Mesodermal cell (in vitro differentiated cells): ENCODE results near the gene DLD. TPM values are rescaled to one million over a fixed set of nuclear protein-coding genes. Genes with fewer than 3 reads are reported as not detected.
A peak's percentile ranks its signal among the peaks of the same experiment; 100 is the strongest.
"Not testable (repeated sequence)": the region's sequence is repeated elsewhere in the genome, so short reads cannot be mapped to it uniquely, and the experiment has no call there.

Source experiments
- H3K27ac ChIP-seq: 2 replicates; pipeline ENCODE4 v1.7.0; 2013; ENCODE audit warnings: mild to moderate bottlenecking, low read depth, low read length, moderate library complexity; ENCODE audit not compliant: severe bottlenecking
- H3K36me3 ChIP-seq: 2 replicates; pipeline ENCODE4 v1.7.1; 2013; ENCODE audit warnings: mild to moderate bottlenecking, low read length, moderate library complexity; ENCODE audit not compliant: control insufficient read depth, insufficient read depth
- H3K4me1 ChIP-seq: one replicate; pipeline ENCODE4 v1.7.1; 2013; ENCODE audit warnings: mild to moderate bottlenecking, low read length; ENCODE audit not compliant: insufficient read depth, control insufficient read depth, poor library complexity, severe bottlenecking
- H3K4me3 ChIP-seq: 2 replicates; pipeline ENCODE4 v1.7.0; 2013; ENCODE audit warnings: low read length, control low read depth, mild to moderate bottlenecking; ENCODE audit not compliant: insufficient read depth, poor library complexity, severe bottlenecking; ENCODE audit errors: extremely low read depth
- H3K9me3 ChIP-seq: 2 replicates; pipeline ENCODE4 v1.7.1; 2013; ENCODE audit warnings: mild to moderate bottlenecking, low read length, moderate library complexity; ENCODE audit not compliant: control insufficient read depth
- WGBS, 2 experiments: methylation state at CpG; one replicate each; pipeline ENCODE4 v1.1.5; 2013; ENCODE audit warnings: missing lambda C conversion rate in 2 of 2; ENCODE audit not compliant: insufficient coverage in 2 of 2; 5-methylcytosine and 5-hydroxymethylcytosine counted together
- polyA plus RNA-seq, 2 experiments: library from polyadenylated mRNA; stranded (reverse); fragments of 50-300 nt; gene quantifications; one replicate each; pipeline ENCODE4 v1.2.3, GENCODE V29; 2013

Gene DLD, protein sequence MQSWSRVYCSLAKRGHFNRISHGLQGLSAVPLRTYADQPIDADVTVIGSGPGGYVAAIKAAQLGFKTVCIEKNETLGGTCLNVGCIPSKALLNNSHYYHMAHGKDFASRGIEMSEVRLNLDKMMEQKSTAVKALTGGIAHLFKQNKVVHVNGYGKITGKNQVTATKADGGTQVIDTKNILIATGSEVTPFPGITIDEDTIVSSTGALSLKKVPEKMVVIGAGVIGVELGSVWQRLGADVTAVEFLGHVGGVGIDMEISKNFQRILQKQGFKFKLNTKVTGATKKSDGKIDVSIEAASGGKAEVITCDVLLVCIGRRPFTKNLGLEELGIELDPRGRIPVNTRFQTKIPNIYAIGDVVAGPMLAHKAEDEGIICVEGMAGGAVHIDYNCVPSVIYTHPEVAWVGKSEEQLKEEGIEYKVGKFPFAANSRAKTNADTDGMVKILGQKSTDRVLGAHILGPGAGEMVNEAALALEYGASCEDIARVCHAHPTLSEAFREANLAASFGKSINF
- 79.0 TPM for polyA plus RNA-seq (2013, experiment 1 of 2)
- 80.7 TPM for polyA plus RNA-seq (2013, experiment 2 of 2)

DNA sequence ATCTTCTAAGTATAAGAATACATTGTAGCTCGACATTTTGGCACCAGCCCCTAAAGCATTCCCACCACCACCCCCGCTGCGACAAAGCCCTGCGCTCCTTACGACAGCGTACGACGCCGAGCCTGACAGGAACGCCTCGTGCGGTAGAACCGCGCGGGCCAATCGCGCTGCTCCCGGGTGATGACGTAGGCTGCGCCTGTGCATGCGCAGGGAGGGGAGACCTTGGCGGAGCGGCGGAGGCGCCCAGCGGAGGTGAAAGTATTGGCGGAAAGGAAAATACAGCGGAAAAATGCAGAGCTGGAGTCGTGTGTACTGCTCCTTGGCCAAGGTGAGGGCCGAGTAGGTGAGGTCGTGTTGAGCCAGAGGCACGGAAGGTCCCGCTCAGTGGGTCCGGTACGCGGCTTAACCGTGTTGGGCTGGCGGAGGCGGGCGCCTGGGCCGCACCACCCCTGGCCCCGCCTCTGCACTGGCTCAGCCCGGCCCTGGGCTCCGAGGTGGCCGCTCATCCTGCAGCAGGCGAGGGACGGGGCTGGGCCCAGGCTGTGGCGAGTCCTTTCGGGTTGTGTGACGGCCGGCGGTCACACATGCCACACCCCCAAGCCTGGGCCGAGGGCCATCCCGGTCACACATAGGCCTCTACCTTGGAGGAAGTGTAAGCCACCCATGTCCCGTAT, at the start of gene DLD:
Gene DLD (plus strand): TSS at position 222 of the 674 bp plus-strand sequence. CDS start 68 bp downstream, at position 290.
- peaks cover 30% of the 10 kb centered on the region for H3K36me3 ChIP-seq
- peaks cover 8% of the 10 kb centered on the region for H3K4me1 ChIP-seq
- peak within 1 kb of the TSS; percentile 53 for H3K4me3 ChIP-seq
- peak within 1 kb of the TSS; percentile 94 for H3K27ac ChIP-seq
- no peaks in the 10 kb centered on the region for H3K9me3 ChIP-seq
- WGBS, 2 experiments, result 0 to 1% methylated on average over 30 to 45 of the region's 55 CpGs

DNA sequence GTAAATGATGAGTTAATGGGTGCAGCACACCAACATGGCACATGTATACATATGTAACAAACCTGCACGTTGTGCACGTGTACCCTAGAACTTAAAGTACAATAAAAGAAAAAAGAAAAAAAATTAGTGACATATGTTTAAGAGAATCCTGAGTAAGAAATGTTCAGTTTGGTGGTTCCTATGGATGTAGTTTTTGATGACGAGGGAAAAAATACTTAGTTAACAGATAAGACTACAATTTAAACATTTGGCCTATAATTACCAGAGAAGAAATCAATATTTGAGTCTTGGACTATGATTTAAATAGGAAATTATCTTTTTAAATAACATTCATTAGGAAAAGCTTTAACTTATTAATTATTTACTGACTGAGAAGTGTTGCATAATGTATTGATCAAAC, 48.8 kb upstream of the DLD start:
- Histone ChIP-seq H3K27ac (no peak overlapping the region), H3K9me3 (no peaks in the 10 kb centered on the region), H3K36me3 (no peaks in the 10 kb centered on the region), H3K4me1 (no peaks in the 10 kb centered on the region), H3K4me3 (no peak overlapping the region)
- no CpG with 5 or more reads among the region's 3 CpGs for WGBS, 2 experiments

DNA sequence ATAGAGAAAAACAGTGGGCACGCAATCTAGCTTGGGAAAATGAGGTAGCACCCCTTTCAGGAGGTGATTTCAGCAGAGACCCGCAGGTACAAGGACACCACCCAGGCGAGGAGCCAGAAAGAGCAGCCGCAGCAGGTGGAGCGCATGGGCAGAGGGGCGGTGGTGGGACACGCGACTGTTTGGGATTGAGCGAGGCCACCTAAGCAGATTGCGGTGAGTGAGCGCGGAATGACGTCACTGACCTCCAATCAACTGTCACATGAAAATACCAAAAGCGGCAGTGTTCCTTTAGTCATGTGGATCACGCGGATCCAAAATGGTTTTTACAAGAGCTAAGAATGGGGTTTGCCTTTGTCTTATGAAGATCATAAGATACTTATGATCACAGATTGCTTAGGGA, 47.8 kb upstream of the DLD start:
- Histone ChIP-seq H3K27ac (no peak overlapping the region), H3K4me3 (no peak overlapping the region), H3K9me3 (no peaks in the 10 kb centered on the region), H3K4me1 (no peaks in the 10 kb centered on the region), H3K36me3 (no peaks in the 10 kb centered on the region)
- 91 to 92% methylated on average over 13 to 16 of the region's 16 CpGs for WGBS, 2 experiments

DNA sequence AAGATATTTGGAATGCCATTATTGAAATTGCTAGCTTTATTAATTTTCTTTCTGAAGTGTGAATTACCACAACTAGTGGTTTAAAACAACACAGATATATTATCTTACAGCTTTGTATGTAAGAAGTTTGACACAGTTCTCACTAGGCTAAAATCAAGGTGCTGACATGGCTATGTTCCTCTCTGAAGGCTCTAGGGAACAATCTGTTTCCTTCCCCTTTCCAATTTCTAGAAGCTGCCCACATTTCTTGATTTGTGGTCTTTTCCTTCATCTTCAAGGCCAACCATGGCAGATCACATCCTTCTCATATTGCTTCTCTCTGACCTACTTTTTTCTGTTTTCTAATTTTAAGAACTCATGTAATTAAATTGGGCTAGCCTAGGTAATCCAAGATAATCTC, 44.7 kb upstream of the DLD start:
- Histone ChIP-seq H3K36me3 (no peaks in the 10 kb centered on the region), H3K4me3 (no peak overlapping the region), H3K27ac (no peak overlapping the region), H3K9me3 (no peaks in the 10 kb centered on the region), H3K4me1 (no peaks in the 10 kb centered on the region)

DNA sequence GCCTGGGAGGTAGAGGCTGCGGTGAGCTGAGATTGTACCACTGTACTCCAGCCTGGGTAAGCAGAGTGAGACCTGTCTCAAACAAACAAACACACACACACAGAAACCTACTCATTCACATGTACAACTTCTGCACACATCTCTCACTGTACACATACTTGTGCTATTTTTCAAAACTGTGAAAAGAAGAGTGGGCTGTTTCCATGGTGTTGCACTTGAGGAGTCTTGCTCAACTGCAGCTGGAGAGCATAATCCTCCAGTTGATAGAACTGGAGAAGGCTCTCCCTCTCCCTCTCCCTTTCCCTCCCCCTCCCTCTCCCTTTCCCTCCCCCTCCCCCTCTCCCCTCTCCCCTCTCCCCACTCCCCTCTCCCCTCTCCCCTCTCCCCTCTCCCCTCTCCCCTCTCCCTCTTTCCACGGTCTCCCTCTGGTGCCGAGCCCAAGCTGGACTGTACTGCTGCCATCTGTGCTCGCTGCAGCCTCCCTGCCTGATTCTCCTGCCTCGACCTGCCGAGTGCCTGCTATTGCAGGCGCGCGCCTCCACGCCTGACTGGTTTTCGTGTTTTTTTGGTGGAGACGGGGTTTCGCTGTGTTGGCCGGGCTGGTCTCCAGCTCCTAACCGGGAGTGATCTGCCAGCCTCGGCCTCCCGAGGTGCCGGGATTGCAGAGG, 43.7 kb upstream of the DLD start:
- H3K4me3 ChIP-seq, result no peak overlapping the region
- H3K4me1 ChIP-seq, result no peaks in the 10 kb centered on the region
- H3K9me3 ChIP-seq, result no peaks in the 10 kb centered on the region
- H3K27ac ChIP-seq, result no peak overlapping the region
- no peaks in the 10 kb centered on the region for H3K36me3 ChIP-seq
- WGBS, 2 experiments, result 80 to 100% methylated on average over 3 to 9 of the region's 18 CpGs

DNA sequence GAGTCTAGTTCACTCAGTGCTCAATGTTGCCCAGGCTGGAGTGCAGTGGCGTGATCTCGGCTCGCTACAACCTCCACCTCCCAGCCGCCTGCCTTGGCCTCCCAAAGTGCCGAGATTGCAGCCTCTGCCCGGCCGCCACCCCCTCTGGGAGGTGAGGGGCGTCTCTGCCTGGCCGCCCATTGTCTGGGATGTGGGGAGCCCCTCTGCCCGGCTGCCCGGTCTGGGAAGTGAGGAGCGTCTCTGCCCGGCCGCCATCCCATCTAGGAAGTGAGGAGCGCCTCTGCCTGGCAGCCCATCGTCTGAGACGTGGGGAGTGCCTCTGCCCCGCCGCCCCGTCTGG, 43.2 kb upstream of the DLD start:
- H3K27ac ChIP-seq, H3K4me3 ChIP-seq, H3K9me3 ChIP-seq, H3K36me3 ChIP-seq, H3K4me1 ChIP-seq: not testable (repeated sequence)
- 89 to 97% methylated on average over 3 to 7 of the region's 20 CpGs for WGBS, 2 experiments

DNA sequence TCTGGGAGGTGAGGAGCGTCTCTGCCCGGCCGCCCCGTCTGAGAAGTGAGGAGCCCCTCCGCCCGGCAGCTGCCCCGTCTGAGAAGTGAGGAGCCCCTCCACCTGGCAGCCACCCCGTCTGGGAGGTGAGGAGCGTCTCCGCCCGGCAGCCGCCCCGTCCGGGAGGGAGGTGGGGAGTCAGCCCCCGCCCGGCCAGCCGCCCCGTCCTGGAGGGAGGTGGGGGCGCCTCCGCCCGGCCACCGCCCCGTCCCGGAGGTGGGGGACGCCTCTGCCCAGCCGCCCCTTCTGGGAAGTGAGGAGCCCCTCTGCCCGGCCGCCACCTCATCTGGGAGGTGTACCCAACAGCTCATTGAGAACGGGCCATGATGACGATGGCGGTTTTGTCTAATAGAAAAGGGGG, 42.8 kb upstream of the DLD start:
- H3K36me3 ChIP-seq, H3K4me1 ChIP-seq, H3K4me3 ChIP-seq, H3K9me3 ChIP-seq, H3K27ac ChIP-seq: not testable (repeated sequence)
- WGBS, 2 experiments, result 96 to 98% methylated on average over 6 to 21 of the region's 31 CpGs

DNA sequence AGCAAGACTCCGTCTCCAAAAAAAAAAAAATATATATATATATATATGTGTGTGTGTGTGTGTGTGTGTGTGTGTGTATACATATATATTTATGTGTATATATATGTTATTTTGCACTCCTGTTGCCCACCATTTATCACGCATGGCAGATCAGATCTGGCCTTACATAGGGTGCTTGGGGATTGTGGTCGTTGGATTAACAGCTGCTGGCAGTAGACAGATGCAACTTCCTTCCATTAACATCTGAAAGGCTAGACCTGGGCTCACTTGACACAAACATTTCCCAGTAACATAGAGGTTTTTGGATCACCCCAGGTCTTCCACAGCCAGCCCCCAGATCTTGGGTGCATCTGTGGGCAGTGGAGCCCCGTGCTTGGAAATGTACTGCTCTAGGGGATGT, 40.8 kb upstream of the DLD start:
- Histone ChIP-seq H3K27ac (no peak overlapping the region), H3K4me3 (no peak overlapping the region), H3K36me3 (no peaks in the 10 kb centered on the region), H3K9me3 (no peaks in the 10 kb centered on the region), H3K4me1 (no peaks in the 10 kb centered on the region)
- WGBS, 2 experiments, result 80 to 100% methylated on average over 2 to 3 of the region's 4 CpGs

DNA sequence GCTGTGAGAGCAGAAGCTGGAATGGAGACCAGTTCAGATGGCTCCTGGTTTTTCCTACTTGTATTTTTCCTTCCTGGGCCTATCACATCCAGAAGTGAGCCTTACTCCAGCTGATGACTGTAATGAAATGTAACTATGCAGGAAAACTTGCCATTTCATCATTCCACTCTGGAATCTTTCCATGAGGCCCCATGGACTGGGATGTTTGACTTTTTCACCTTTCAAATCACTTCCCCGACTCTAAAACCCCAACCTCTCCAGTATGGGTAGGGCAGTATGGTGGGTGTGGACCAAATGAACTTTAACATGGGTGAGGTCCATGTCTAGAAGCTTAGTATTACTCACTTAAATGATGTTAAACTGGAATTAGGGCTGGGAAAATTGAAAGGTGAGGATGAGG, 40.3 kb upstream of the DLD start:
- no peak overlapping the region for H3K27ac ChIP-seq
- H3K9me3 ChIP-seq, result no peaks in the 10 kb centered on the region
- H3K36me3 ChIP-seq, result no peaks in the 10 kb centered on the region
- H3K4me1 ChIP-seq, result no peaks in the 10 kb centered on the region
- H3K4me3 ChIP-seq, result no peak overlapping the region
- no CpG with 5 or more reads among the region's 1 CpG for WGBS, 2 experiments

DNA sequence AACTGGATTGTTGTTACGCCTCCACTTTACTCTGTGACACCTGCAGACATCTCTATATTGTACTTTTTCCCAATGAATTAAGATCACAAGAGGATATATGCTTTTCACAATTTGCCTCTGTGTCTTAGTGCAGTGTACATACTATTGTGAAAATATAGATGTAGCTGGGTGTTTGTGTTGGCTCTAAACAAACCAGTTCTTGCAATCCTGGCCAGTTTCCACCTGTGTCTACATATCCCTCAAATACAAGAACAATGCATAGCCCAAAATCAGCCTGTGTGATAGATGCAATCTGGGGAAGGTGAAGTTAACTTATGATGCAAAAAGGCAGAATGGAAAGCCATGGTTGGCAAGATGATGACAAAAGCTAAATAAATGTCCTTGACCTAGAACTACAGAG, 36.5 kb upstream of the DLD start:
- no peaks in the 10 kb centered on the region for H3K9me3 ChIP-seq
- H3K4me3 ChIP-seq, result no peak overlapping the region
- WGBS, 2 experiments, result 80% methylated on average over 1 of the region's 1 CpG; no CpG with 5 or more reads in 1 of the 2 experiments
- no peaks in the 10 kb centered on the region for H3K36me3 ChIP-seq
- H3K27ac ChIP-seq, result no peak overlapping the region
- no peaks in the 10 kb centered on the region for H3K4me1 ChIP-seq
